Activated CD4-positive, alpha-beta memory T cell treated with anti-CD3 and anti-CD28 coated beads for 36 hours (primary cell): ENCODE results near the gene ADCY10. TPM values are rescaled to one million over a fixed set of nuclear protein-coding genes. Genes with fewer than 3 reads are reported as not detected.
"Not testable (repeated sequence)": the region's sequence is repeated elsewhere in the genome, so short reads cannot be mapped to it uniquely, and the experiment has no call there.

Experiments
- CTCF ChIA-PET: fragments of 350-600 bp; sonication (Branson Sonifier 250); formaldehyde crosslinking; loops from one replicate; lab custom pipeline; 2021; ENCODE audit warnings: antibody characterized with exemption, inconsistent platforms; lab: Charles Lee
- POLR2A ChIA-PET: fragments of 350-600 bp; sonication (Branson Sonifier 250); formaldehyde crosslinking; loops from one replicate; lab custom pipeline; 2021; ENCODE audit warnings: antibody characterized with exemption; lab: Charles Lee
- DNase-seq: peaks from one replicate; pipeline ENCODE4 v3.0.0-alpha.2; 2020
- H3K27ac Mint-ChIP-seq: one replicate; pipeline ENCODE4 v1.8.0; 2021; ENCODE audit warnings: mixed read lengths
- H3K27me3 Mint-ChIP-seq: one replicate; pipeline ENCODE4 v1.8.0; 2021; ENCODE audit warnings: mixed read lengths
- H3K36me3 Mint-ChIP-seq: one replicate; pipeline ENCODE4 v1.8.0; 2021; ENCODE audit warnings: mixed read lengths
- H3K4me1 Mint-ChIP-seq: one replicate; pipeline ENCODE4 v1.8.0; 2021; ENCODE audit warnings: low read depth, mixed read lengths
- H3K4me3 Mint-ChIP-seq: one replicate; pipeline ENCODE4 v1.8.0; 2021; ENCODE audit warnings: mild to moderate bottlenecking, mixed read lengths
- H3K9me3 Mint-ChIP-seq: one replicate; pipeline ENCODE4 v1.8.0; 2021; ENCODE audit warnings: mixed read lengths
- intact Hi-C: fragments of 100-400 bp; cut with micrococcal nuclease; formaldehyde crosslinking; loops from one replicate; pipeline ENCODE4 v1.15.1; 2023
- total RNA-seq, 2 experiments: library from RNA; stranded (reverse); gene quantifications; one replicate each; pipeline ENCODE4 v1.2.3, GENCODE V29; 2021

ADCY10 gene
- total RNA-seq, 2 experiments from 2014 or later = 0.05 TPM; not detected in 1

- Mint-ChIP-seq H3K27ac (no peak overlapping the region), H3K9me3 (no peaks in the 10 kb centered on the region), H3K27me3 (peaks cover 6% of the 10 kb centered on the region), H3K36me3 (no peaks in the 10 kb centered on the region), H3K4me1 (no peaks in the 10 kb centered on the region), H3K4me3 (no peak overlapping the region)
- no peak for DNase-seq
- intact Hi-C loops = no loop called here
- CTCF ChIA-PET = interaction anchor here (1.3 kb wide), 1 partner anchor 202 kb away, joined by 6 read pairs; no protein-coding TSS in a partner anchor
- POLR2A ChIA-PET = interaction anchor here (0.6 kb wide), 1 partner anchor 407 kb away, joined by 3 read pairs; no protein-coding TSS in a partner anchor
These were observed 33.3 kb downstream of the ADCY10 start for GRCh38 chr1:167880580-167881021.

DNA sequence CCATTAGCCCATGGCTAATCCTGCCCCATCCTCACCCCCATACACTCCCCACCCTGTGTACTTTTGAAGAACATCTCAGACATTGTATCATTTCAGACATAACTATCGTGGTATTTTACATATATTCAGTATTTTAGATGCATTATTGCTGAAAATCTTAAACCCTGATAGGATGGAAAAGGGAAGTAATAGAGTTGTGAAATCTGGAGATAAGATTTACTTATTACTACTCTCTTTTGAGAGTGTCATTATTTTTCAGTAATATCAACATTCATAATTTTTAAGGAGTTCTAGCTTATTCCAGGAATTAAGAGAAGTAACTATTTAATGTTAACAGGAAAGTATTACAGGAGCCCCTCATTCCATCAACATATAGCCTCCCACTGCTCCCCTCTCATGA, 34.4 kb downstream of the ADCY10 start:
- Mint-ChIP-seq H3K36me3 (no peaks in the 10 kb centered on the region), H3K9me3 (no peaks in the 10 kb centered on the region), H3K4me3 (no peak overlapping the region), H3K27me3 (peaks cover 4% of the 10 kb centered on the region), H3K27ac (no peak overlapping the region), H3K4me1 (no peaks in the 10 kb centered on the region)
- no peak for DNase-seq
- ChIA-PET POLR2A (no interaction called here), CTCF (no interaction called here)
- intact Hi-C loops = no loop called here

DNA sequence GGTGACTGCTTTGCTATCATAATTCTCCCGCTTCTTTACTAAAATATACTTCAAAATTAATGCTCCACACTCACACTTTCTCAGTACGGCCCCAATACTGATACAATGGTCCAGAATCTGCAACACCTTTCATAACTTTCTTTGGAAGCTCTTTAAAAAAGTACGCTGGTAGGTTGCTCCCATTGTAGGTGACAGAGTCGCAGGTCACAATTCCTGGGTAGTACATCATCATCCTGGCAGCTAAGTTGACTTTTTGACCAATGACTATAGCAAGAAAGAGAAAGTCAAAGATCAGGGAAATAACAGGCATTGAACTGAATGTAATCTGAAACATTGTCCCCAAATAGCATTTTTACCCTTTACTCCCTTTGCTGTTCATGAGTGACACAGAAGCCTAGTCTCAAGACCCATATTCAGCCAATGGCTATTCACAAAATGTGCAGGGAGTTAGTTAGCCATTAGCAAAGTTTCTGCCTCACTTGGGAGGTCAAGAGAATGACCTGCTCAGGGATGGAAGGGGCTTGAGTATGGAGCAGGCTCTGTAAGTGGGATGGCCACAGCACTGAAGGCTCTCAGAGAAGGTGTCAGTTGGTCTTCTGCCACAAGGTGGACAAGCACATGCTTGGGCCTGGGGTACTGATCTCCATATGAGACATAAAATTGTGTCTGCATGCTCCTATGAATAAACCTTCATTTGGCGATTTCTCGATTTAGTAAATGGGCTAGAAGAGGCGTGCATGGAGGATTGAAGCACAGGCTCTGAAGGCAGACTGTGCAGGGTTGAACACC, 35.4 kb downstream of the ADCY10 start:
- ChIA-PET CTCF (no interaction called here), POLR2A (no interaction called here)
- H3K36me3 Mint-ChIP-seq = no peaks in the 10 kb centered on the region
- DNase-seq = no peak
- no peak overlapping the region for H3K27ac Mint-ChIP-seq
- no peak overlapping the region for H3K4me3 Mint-ChIP-seq
- H3K27me3 Mint-ChIP-seq = peaks cover 4% of the 10 kb centered on the region
- intact Hi-C loops = no loop called here
- H3K9me3 Mint-ChIP-seq = no peaks in the 10 kb centered on the region
- no peaks in the 10 kb centered on the region for H3K4me1 Mint-ChIP-seq

DNA sequence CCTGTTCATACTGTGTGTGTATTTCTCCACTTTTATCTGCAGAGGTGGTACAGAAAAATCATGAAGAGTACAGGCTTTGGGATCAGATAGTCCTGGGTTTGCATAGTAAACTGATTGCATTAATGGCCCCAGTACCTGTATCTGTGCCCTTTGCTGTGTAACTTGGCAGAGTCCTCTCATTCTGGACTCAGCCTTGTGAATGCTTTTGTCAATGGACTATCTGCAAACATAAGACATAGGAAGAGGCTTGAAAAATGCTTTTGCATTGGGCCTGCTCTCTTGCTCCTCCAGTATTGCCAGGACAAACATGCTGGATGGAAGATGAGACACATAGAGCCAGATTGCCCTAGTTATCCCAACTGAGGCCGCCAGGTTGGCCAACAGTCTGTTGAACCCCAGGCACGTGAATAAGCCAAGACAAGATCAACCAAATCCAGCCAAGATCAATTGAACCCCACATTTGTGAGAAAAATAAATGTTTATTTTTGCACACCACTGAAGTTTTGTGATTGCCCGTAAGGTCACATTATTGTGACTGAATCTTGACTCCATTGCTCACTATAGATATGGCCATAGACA, 37.2 kb downstream of the ADCY10 start:
- no peak for DNase-seq
- no peak overlapping the region for H3K4me3 Mint-ChIP-seq
- H3K4me1 Mint-ChIP-seq = no peaks in the 10 kb centered on the region
- no peak overlapping the region for H3K27ac Mint-ChIP-seq
- ChIA-PET POLR2A (no interaction called here), CTCF (no interaction called here)
- H3K36me3 Mint-ChIP-seq = no peaks in the 10 kb centered on the region
- intact Hi-C loops = no loop called here
- no peaks in the 10 kb centered on the region for H3K9me3 Mint-ChIP-seq
- peaks cover 3% of the 10 kb centered on the region for H3K27me3 Mint-ChIP-seq

DNA sequence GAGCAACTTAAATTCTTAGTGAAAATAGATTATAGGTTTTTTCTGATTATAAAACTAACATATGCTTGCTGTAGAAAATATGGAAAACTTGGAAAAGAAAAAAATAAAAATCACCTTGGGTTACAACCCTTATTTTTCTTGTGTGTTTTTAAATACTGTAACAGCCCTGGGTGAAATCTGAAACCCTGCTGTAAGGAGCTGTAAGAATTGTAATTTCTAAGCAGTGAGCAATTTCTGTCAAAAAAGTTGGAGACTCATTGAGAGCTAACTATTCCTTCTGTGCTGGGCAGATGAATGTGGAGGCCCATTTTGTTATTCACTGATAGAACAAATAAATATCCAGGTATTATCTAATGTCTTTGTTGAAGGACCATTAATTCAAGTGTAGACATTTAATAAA, 42.6 kb downstream of the ADCY10 start:
- no peaks in the 10 kb centered on the region for H3K27me3 Mint-ChIP-seq
- no peaks in the 10 kb centered on the region for H3K36me3 Mint-ChIP-seq
- no peak overlapping the region for H3K27ac Mint-ChIP-seq
- DNase-seq = no peak
- intact Hi-C loops = no loop called here
- H3K4me1 Mint-ChIP-seq = no peaks in the 10 kb centered on the region
- no peaks in the 10 kb centered on the region for H3K9me3 Mint-ChIP-seq
- CTCF ChIA-PET = no interaction called here
- POLR2A ChIA-PET = interaction anchor here (0.6 kb wide), 1 partner anchor 96 kb away, joined by 4 read pairs; no protein-coding TSS in a partner anchor
- H3K4me3 Mint-ChIP-seq = no peak overlapping the region

DNA sequence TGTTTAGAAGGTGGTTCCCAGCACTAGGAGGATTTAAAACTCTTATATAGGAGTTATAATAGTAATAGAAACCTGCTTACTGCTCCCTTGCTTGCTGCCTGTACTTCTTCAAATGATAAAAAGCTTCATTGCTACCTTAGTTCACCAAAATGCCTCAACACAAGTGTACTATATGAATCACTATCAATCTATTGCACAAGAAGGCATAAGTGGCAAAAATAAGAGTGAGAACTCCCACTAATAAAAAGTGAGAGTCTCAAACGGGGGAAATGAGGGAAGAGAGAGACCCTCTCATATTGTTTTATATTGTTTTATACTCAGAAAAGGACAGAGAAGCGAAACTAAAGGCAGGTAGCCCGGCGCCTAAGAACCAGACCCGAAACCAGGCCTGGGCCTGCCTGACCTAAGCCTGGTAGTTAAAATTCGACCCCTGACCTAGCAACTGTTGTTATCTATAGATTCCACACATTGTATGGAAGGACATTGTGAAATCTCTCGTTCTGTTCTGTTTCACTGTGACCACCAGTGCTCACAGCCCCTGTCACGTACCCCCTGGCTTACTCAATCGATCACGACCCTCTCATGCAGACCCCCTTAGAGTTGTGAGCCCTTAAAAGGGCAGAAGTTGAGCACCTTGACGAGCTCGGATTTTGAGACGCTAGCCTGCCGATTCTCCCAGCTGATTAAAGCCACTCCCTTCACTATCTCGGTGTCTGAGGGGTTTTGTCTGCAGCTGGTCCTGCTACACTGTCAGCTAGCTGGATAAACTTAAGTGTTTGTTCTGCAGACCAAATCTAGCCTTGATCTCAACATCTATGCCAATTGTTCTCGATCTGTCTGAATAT, 44.6 kb downstream of the ADCY10 start:
- H3K4me3 Mint-ChIP-seq, H3K4me1 Mint-ChIP-seq, POLR2A ChIA-PET, H3K9me3 Mint-ChIP-seq, H3K36me3 Mint-ChIP-seq, H3K27ac Mint-ChIP-seq, intact Hi-C loops, CTCF ChIA-PET, DNase-seq, H3K27me3 Mint-ChIP-seq: not testable (repeated sequence)

GRCh38 chr1:167866739-167867414, 47.1 kb downstream of the ADCY10 start:
- CTCF ChIA-PET, H3K4me3 Mint-ChIP-seq: not testable (repeated sequence)

GRCh38 chr1:167866326-167866725, 47.6 kb downstream of the ADCY10 start:
- H3K4me1 Mint-ChIP-seq, H3K9me3 Mint-ChIP-seq, H3K27ac Mint-ChIP-seq, intact Hi-C loops, DNase-seq, POLR2A ChIA-PET, CTCF ChIA-PET, H3K4me3 Mint-ChIP-seq, H3K27me3 Mint-ChIP-seq, H3K36me3 Mint-ChIP-seq: not testable (repeated sequence)

More at GRCh38 chr1:167866739-167867414, 47.1 kb downstream of the ADCY10 start:
- H3K27ac Mint-ChIP-seq, DNase-seq, intact Hi-C loops, H3K27me3 Mint-ChIP-seq, H3K36me3 Mint-ChIP-seq, H3K4me1 Mint-ChIP-seq, POLR2A ChIA-PET, H3K9me3 Mint-ChIP-seq: not testable (repeated sequence)

DNA sequence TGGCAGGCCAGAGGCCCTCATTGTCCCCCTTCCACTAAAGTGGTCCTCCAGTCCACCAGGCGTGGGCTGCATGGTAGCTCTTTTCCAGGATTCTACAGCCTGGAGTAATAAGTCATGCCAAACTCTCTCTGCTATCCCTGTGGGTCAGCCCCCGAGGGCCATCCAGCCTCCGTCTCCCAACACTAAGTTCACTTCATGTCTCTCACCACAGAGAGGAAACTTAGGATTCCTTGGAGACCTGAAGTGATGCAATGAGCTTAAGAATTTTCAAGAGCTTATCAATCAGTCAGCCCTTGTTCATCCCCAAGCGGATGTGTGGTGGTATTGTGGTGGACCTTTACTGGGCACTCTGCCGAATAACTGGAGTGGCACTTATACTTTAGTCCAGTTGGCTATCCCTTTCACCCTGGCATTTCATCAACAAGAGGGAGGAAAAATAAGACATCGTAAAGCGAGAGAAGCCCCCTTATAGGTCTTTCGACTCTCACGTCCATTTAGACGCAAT, 48.1 kb downstream of the ADCY10 start:
- H3K27me3 Mint-ChIP-seq, CTCF ChIA-PET, H3K9me3 Mint-ChIP-seq, H3K4me3 Mint-ChIP-seq, H3K27ac Mint-ChIP-seq, intact Hi-C loops, POLR2A ChIA-PET, H3K36me3 Mint-ChIP-seq, DNase-seq, H3K4me1 Mint-ChIP-seq: not testable (repeated sequence)

GRCh38 chr1:167865193-167865592, 48.7 kb downstream of the ADCY10 start:
- H3K27ac Mint-ChIP-seq, CTCF ChIA-PET, H3K27me3 Mint-ChIP-seq, intact Hi-C loops, H3K36me3 Mint-ChIP-seq, DNase-seq, H3K4me1 Mint-ChIP-seq, H3K4me3 Mint-ChIP-seq, H3K9me3 Mint-ChIP-seq, POLR2A ChIA-PET: not testable (repeated sequence)

GRCh38 chr1:167864392-167865032, 49.4 kb downstream of the ADCY10 start:
- H3K27ac Mint-ChIP-seq = no peak overlapping the region
- H3K4me3 Mint-ChIP-seq = no peak overlapping the region
- ChIA-PET POLR2A (no interaction called here), CTCF (no interaction called here)
- DNase-seq = no peak
- no peaks in the 10 kb centered on the region for H3K36me3 Mint-ChIP-seq
- H3K9me3 Mint-ChIP-seq = no peaks in the 10 kb centered on the region
- no peaks in the 10 kb centered on the region for H3K4me1 Mint-ChIP-seq
- intact Hi-C loops = no loop called here
- no peaks in the 10 kb centered on the region for H3K27me3 Mint-ChIP-seq
